Daoy (cell line): ENCODE results near the gene NF1. TPM values are rescaled to one million over a fixed set of nuclear protein-coding genes. Genes with fewer than 3 reads are reported as not detected.
A peak's percentile ranks its signal among the peaks of the same experiment; 100 is the strongest.

Source experiments
- DNase-seq: peaks from one replicate; pipeline ENCODE4 v3.0.0-alpha.2; 2015; ENCODE audit warnings: low read depth
- total RNA-seq: library from RNA; depleted of rRNA; stranded (reverse); fragments of >200 nt; shearing (Covaris generic); gene quantifications from 2 replicates; pipeline ENCODE4 v1.2.3, GENCODE V29; 2014

NF1 gene
- total RNA-seq, 1 experiment from 2014 or later, result 30.2 TPM

GRCh38 chr17:31385428-31386285 lies 290.9 kb downstream of the NF1 start:
- DNase-seq, result no peak

- DNase-seq, result no peak
These were observed 291.8 kb downstream of the NF1 start for GRCh38 chr17:31386542-31387075.

DNA sequence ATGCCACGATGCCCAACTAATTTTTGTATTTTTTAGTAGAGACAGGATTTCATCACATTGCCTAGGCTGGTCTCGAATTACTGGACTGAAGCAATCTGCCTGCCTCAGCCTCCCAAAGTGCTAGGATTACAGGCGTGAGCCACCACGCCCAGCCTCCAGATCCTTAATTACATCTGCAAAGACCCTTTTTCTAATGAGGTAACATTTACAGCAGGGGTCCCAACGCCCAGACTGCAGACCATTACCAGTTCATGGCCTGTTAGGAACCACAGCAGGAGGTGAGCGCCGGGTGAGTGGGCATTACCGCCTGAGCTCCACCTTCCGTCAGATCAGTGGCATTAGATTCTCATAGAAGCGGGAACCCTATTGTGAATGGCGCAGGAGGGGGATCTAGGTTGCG lies 292.7 kb downstream of the NF1 start:
- no peak for DNase-seq

DNA sequence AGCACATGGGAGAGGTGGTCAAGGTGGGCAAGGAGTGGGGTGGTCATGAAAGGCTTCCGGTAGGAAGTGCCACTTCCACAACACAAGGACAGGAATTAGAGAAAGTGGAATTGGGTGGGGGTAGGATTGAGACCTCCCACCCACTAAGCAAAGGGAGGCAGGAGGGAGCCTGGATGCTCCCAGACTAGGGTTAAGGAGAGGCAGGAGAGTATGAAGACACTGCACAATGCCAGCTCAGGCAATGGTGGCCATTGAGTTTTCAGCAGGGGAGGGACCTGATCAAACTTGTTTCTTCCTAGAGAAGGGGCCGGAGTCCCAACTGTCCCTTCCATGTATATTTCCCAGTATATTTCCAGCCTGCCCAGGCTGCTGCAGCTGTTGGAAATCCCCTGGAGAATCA lies 293.6 kb downstream of the NF1 start:
- no peak for DNase-seq

DNA sequence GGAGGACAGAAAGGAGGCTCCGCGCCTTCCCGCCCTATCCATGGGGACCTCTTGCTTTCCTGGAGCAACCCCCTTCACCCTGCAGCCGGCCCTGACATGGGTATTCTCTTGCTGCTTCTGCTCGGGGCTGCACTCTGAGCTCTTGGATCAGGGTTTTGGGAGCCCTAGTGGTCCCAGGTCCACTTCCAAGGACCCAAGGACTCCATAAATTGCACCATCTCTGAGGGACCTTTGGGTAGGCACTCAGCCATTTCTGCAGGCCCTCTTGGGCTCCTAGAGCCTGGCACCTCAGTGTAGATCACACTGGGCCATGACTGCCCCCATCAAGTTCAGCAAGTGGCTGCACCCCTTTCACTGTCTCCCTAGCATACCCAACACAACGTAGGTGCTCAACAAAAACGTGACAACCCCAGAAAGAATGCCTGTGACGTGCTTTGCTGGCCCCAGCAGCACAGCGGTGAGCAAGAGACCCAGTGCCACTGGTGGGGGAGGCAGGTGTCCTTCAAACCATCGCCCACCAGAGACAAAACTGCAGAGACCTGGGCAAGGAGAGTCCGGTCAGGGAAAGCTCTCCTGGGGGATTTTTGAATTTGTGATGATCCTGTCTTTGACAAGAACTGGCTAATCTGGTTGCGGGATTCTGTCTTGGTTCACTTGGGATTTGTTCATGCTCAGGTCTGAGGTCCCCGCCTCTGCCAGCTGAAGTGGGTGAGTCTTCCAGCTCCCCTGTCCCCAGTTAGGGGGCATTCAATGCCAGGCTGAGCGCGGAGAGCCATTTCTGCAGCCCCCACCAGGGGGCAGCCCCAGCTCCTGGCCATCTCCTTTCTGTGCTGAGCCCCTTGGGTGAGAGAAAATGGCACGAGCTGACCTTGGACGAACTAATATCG lies 294.2 kb downstream of the NF1 start:
- DNase-seq, result peak; percentile 50

DNA sequence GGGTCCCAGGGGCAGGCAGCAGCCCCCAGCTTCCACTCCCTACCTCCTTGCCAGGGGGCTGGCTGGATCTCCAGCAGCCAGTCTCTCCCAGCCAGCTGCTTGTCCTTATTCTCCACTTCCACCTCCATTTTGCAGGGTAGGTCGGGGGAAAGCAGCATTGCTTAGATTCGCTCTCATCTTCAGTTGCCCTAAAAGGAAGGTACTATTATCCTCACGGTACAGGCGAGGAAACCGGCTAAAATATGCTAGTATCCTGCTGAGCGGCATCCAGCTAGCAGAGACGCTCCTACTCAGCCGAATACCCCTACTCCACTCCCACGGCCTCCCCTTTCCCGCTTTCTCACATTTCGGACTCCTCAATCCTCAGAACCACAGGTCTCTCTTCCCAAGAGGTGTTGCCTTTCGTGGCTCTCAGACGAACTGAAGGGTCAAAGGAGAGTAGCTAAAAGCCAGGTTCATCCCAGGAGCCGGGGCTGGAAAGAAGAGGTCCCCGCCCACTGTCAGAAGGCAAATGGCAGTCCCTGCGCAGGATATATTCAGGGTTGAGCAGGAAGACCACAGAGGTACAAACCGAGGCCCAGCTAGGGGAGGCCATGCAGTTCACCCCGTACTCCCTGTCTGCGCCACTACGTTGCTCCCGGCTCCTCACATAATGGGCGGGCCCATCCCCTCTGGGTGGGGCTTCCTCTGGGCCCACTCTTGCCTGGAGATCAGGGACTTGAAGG lies 295.0 kb downstream of the NF1 start:
- no peak for DNase-seq

GRCh38 chr17:31390426-31390747 lies 295.6 kb downstream of the NF1 start:
- DNase-seq, result no peak

- DNase-seq, result no peak
These were observed 296.1 kb downstream of the NF1 start for GRCh38 chr17:31390748-31391495.

GRCh38 chr17:31391496-31391949 lies 296.7 kb downstream of the NF1 start, which contains the start of gene RAB11FIP4:
Gene RAB11FIP4, plus strand, starts transcription at chr17:31391675. Its CDS starts 178 bp downstream, at chr17:31391853.
- no peak for DNase-seq

GRCh38 chr17:31392002-31392855 lies 297.5 kb downstream of the NF1 start:
- DNase-seq, result no peak

DNA sequence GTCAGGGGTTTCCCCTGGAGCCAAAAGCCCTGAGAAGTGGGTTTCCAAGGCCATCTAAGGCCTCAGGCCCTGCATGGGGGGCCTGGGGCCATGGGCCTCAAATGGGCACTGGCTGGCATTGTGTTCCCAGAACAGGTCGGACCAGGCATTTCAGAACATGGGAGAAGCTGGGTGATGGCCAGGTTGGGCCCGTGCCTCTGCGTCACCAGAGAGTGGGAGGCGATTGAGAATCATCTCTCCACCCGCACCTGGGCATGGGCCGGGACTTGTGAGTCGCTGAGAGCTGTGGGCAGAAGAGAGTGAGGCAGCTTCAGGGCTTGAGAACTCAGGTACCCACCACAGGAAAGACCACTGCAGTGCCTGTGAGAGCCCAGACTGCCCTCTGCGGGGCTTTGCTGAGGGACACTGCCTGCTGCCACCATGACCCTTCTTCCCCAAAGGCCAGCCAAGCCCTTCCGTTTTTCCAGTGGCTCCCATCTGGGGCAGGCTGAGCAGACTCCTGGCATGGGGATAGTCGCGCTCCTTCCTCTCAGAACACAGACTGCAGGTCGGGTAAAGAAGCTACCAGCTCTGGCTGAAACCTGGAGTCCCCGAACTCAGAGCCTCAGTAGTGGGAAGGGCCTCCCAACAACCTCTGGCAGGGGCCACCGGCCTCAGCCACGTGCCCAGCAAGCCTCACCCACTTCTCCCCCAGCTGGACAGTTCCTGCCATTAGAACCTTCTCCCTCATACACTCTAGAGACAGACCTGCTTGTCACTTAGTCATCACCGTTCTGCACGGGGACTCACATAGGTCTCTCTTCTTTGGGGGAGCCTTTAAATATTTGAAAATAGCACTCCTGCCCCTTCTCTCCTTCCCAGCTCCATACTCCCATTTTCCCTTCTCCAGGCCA lies 298.3 kb downstream of the NF1 start:
- no peak for DNase-seq

DNA sequence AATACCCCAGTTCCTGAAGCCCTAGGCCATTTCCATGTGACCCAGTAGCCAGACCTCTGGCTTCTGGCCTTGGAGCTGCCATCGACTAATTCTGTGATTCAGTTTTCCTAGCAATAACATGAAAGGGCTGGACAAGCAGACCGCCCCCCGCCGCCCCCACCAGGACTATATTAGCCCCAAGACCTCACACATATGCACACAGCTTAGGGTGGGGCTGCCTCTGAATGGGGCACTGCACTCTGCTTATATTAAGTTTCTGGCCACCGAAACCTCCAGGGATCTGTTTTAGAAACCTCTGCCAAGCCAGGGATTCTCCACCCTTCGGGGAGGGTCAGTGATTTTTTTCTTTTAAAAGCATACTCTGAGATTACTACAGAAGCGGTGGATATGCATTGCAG lies 299.0 kb downstream of the NF1 start:
- DNase-seq, result no peak

GRCh38 chr17:31394544-31394943 lies 299.8 kb downstream of the NF1 start:
- DNase-seq, result peak; percentile 66

DNA sequence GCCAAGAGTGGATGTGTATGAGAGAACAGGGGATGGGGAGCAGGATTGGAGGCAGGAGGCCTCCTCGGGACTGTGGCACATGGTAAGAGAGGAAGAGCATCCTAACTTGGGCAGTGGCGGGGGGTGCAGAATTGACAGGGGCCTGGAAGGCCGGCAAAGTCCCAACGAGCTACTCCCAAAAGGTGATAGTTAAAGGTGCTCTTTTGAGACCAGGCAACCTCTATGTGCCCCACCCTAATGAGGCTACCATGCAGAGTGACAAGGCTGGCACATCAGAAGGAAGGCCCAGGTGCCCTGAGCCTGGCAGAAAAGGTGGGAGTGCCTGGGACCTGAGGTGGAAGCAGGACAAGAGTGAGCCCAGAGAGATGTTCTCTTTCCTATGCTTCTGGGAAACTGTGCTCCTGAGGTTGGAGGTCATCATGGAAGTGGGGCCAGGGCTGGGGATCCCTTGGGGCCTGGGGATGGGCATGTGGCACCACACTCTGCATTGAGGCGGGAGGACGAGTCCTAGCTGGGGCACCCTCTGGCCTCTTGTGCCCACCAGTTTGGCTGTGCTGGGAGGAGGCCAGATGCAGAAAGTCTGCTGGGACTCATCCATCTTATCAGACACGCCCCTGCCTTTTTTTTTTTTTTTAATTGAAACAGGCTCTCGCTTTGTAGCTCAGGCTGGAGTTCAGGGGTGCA lies 302.6 kb downstream of the NF1 start:
- DNase-seq, result no peak

DNA sequence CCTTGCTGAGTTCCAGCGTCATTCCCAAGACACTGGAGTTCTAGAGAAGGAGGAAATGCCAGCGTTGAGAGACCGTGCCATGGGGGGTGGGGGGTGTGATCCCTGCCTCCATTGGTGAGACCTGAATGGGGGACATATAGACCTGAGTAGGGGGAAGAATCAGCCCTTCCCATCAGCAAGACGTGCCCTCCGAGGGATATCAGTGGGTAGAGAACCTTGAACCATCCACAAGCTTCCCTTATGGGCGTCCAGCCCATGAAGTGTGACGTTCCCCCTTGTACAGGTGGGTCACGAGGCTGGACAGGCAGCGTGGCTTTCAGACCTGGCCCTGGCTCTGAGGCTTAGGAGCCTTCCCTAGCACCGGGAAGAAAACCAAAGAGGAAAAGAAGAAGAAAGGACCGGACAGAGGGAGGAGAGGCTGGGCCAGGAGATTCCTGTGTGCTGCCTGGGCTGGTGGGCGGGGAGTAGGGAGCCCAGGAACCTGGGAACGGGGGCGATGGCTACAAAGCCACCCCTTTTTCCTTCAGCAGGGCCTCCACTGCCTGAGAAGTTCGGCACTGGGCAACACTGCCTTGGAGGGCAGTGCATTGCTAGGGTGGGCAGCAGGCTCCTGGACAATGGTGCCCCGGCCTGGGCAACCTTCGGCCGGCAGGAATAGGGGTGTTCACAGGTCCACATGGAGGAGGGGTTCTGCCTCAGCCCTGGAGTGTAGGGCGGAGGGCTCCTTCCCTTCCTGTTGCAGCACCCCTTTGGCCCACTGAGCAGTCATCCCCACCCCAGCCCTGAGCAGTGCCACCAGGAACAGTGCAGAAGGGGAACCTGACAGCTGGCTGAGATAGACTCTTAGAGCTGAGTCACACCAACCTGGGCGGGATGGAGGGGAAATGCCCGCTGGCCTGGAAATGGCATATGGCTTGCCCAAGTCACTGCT lies 303.9 kb downstream of the NF1 start:
- no peak for DNase-seq

DNA sequence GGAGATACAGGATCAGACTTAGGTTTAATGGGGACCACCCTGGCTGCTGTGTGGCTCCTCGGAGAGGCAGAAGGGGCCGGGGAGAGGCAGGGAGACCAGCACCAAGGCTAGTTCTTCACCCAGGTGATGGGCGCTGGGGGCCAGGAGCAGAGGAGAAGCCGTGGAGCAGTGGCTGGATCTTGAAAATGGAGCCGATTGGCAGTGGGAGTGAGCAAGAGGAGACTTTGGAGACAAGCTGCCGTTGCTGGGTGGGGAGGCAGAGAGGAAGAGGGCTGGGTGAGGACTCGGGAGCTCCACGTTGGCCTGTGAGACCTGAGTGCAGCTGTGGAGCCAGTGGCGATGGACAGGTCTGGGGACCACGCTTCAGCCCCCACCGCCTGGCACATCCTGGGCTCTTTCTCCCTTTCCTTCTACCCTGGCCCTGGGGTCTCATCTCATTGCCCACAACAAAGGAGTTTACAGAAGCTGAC lies 305.7 kb downstream of the NF1 start:
- no peak for DNase-seq
